Natural killer cell (primary cell): ENCODE results near the gene ADGRV1. TPM values are rescaled to one million over a fixed set of nuclear protein-coding genes. Genes with fewer than 3 reads are reported as not detected.

Source experiments
- ATAC-seq, 3 donors: fragments of 150-1000 bp in 2 of 3; fragments of 200-7000 bp in 1 of 3; cut with Tn5 transposase; 1 replicate in 1 of 3; 2 replicates in 2 of 3; pipeline ENCODE4 v1.10.0; 2021; ENCODE audit warnings: mild to moderate bottlenecking in 2 of 3, moderate library complexity in 2 of 3
- DNase-seq, 2 donors: peaks; one replicate each; pipeline versions ENCODE4 v3.0.0 to v3.0.0-alpha.2; 2013 to 2021; ENCODE audit warnings: mixed read lengths in 1 of 2
- H3K27ac ChIP-seq: one replicate; pipeline ENCODE4 v1.5.1; 2013; ENCODE audit warnings: mild to moderate bottlenecking, low read length
- H3K27me3 ChIP-seq: one replicate; pipeline ENCODE4 v1.6.1; 2013; ENCODE audit warnings: low read length; ENCODE audit not compliant: control insufficient read depth, insufficient read depth
- H3K36me3 ChIP-seq: one replicate; pipeline ENCODE4 v1.6.1; 2013; ENCODE audit warnings: low read length; ENCODE audit not compliant: control insufficient read depth, insufficient read depth
- H3K4me1 ChIP-seq: one replicate; pipeline ENCODE4 v1.6.1; 2013; ENCODE audit warnings: low read length; ENCODE audit not compliant: control insufficient read depth, insufficient read depth
- H3K4me3 ChIP-seq: one replicate; pipeline ENCODE4 v1.5.1; 2013; ENCODE audit warnings: low read length
- H3K9me3 ChIP-seq: one replicate; pipeline ENCODE4 v1.6.1; 2013; ENCODE audit warnings: low read length; ENCODE audit not compliant: control insufficient read depth, insufficient read depth
- H3K27ac Mint-ChIP-seq, 2 donors: one replicate each; pipeline ENCODE4 v1.8.0; 2022; ENCODE audit warnings: mild to moderate bottlenecking in 2 of 2, mixed read lengths in 2 of 2, moderate library complexity in 1 of 2
- H3K27me3 Mint-ChIP-seq, 2 donors: one replicate each; pipeline ENCODE4 v1.8.0; 2022; ENCODE audit warnings: low read depth in 2 of 2, mixed read lengths in 2 of 2
- H3K36me3 Mint-ChIP-seq: one replicate; pipeline ENCODE4 v1.8.0; 2022; ENCODE audit warnings: mixed read lengths
- H3K4me1 Mint-ChIP-seq, 2 donors: one replicate each; pipeline ENCODE4 v1.8.0; 2022; ENCODE audit warnings: mixed read lengths in 2 of 2
- H3K4me3 Mint-ChIP-seq: one replicate; pipeline ENCODE4 v1.8.0; 2022; ENCODE audit warnings: mild to moderate bottlenecking, moderate library complexity, mixed read lengths
- H3K9me3 Mint-ChIP-seq, 2 donors: one replicate each; pipeline ENCODE4 v1.8.0; 2022; ENCODE audit warnings: mixed read lengths in 2 of 2
- WGBS: methylation state at CpG from one replicate; pipeline ENCODE4 v1.1.7; 2013; ENCODE audit warnings: missing lambda C conversion rate; ENCODE audit not compliant: insufficient coverage; 5-methylcytosine and 5-hydroxymethylcytosine counted together
- intact Hi-C: fragments of 100-400 bp; cut with micrococcal nuclease; formaldehyde crosslinking; loops from one replicate; pipeline ENCODE4 v1.14.2; 2022
- total RNA-seq, 4 donors: library from RNA; stranded (reverse); fragments of 120-200 nt in 1 of 4; gene quantifications; one replicate each; pipeline versions ENCODE4 v1.2.3 to v1.2.4, GENCODE V29; 2013 to 2022
- TF ChIP-seq, protein P1 (sequence below): fragments of 200-600 bp; IDR thresholded peaks from one replicate; pipeline ENCODE4 v1.8.0; 2022; ENCODE audit warnings: antibody characterized with exemption

Gene ADGRV1
- total RNA-seq, 3 donors from 2014 or later (not counting 1 experiment from before 2014, with no cell fraction given), result 0.50 to 0.71 TPM; not detected in 1

DNA sequence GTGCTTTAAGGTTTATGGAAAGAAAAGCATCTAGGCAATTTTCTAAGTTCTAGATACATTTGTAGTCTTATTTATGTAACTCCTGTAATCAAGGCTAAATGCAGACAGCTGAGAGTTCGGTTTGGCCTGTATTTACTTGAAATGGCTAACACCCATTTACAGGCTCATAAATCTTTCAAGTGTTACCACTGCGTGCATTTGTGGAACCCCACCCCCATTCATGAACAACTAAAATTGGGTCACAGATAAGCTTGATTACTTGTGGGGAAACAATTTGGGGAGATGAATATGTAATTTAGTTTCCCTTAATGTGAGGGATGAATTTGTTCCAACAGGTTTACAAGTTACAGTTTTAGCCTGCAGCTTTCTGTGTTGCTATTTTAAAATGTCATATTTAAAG, 463.9 kb downstream of the ADGRV1 start:
- 57% methylated on average over 2 of the region's 2 CpGs for WGBS
- ATAC-seq, result no peak
- intact Hi-C loops, result no loop called here
- no peak for DNase-seq
- Histone ChIP-seq H3K36me3 (no peaks in the 10 kb centered on the region), H3K27ac (no peak overlapping the region), H3K4me1 (no peaks in the 10 kb centered on the region), H3K27me3 (no peaks in the 10 kb centered on the region), H3K9me3 (no peaks in the 10 kb centered on the region), H3K4me3 (no peak overlapping the region)
- H3K9me3 Mint-ChIP-seq, result no peaks in the 10 kb centered on the region
- peaks cover 7 to 8% of the 10 kb centered on the region in 2 donors for H3K27me3 Mint-ChIP-seq
- H3K4me1 Mint-ChIP-seq, result no peaks in the 10 kb centered on the region
- no peaks in the 10 kb centered on the region for H3K36me3 Mint-ChIP-seq
- H3K27ac Mint-ChIP-seq, result no peak overlapping the region
- no peak overlapping the region for H3K4me3 Mint-ChIP-seq
- TF ChIP-seq, protein P1, sequence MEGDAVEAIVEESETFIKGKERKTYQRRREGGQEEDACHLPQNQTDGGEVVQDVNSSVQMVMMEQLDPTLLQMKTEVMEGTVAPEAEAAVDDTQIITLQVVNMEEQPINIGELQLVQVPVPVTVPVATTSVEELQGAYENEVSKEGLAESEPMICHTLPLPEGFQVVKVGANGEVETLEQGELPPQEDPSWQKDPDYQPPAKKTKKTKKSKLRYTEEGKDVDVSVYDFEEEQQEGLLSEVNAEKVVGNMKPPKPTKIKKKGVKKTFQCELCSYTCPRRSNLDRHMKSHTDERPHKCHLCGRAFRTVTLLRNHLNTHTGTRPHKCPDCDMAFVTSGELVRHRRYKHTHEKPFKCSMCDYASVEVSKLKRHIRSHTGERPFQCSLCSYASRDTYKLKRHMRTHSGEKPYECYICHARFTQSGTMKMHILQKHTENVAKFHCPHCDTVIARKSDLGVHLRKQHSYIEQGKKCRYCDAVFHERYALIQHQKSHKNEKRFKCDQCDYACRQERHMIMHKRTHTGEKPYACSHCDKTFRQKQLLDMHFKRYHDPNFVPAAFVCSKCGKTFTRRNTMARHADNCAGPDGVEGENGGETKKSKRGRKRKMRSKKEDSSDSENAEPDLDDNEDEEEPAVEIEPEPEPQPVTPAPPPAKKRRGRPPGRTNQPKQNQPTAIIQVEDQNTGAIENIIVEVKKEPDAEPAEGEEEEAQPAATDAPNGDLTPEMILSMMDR, result no peak

DNA sequence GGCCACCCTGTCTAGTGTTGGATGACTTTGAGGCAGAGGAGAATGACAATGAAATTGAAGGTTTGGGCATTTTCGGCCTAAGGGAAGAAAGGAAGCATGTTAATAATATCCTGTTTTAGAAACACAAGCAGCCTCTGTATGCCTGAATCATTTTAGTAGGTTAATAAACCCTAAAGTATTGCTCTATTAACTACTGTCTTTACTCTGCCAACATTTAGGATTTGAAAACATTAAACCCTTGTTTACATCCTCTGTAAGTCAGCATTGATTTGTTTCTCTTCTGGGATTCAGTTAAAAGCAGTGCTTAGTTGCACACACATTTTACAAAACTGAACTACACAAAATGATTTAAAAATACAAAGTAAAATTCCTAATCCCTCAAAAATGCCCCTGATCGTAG, 465.6 kb downstream of the ADGRV1 start:
- Histone ChIP-seq H3K36me3 (no peaks in the 10 kb centered on the region), H3K9me3 (no peaks in the 10 kb centered on the region), H3K4me1 (no peaks in the 10 kb centered on the region), H3K27me3 (no peaks in the 10 kb centered on the region), H3K27ac (no peak overlapping the region), H3K4me3 (no peak overlapping the region)
- WGBS, result no CpG with 5 or more reads among the region's 2 CpGs
- H3K4me3 Mint-ChIP-seq, result no peak overlapping the region
- no peaks in the 10 kb centered on the region for H3K36me3 Mint-ChIP-seq
- TF ChIP-seq, protein P1, result no peak
- H3K4me1 Mint-ChIP-seq, result no peaks in the 10 kb centered on the region
- peaks cover 4 to 15% of the 10 kb centered on the region in 2 donors for H3K27me3 Mint-ChIP-seq
- H3K27ac Mint-ChIP-seq, result no peak overlapping the region
- intact Hi-C loops, result no loop called here
- no peak for ATAC-seq
- no peaks in the 10 kb centered on the region for H3K9me3 Mint-ChIP-seq
- no peak for DNase-seq

DNA sequence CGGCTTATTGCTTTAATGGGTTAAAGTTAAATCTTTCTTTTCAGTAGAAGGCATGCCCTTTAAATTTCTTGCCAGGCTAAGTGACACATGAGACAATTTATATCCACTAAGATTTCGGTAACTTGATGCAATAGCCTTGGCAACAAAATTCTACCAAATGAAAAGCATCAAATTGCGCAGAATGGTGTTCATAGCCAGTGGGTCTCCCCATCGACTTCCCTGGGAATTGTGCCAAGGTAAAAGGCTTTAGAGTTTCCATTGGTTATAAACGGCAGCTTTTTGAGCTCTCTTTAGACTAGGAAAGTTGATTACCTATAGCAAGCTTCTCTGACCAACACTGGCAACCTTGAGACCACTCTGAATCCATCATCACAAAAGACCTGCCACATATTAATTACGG, 466.1 kb downstream of the ADGRV1 start:
- 89% methylated on average over 5 of the region's 6 CpGs for WGBS
- Mint-ChIP-seq H3K27me3 (peaks cover 3 to 10% of the 10 kb centered on the region in 2 donors), H3K27ac (no peak overlapping the region), H3K36me3 (no peaks in the 10 kb centered on the region), H3K9me3 (no peaks in the 10 kb centered on the region), H3K4me3 (no peak overlapping the region), H3K4me1 (no peaks in the 10 kb centered on the region)
- H3K27ac ChIP-seq, result no peak overlapping the region
- H3K36me3 ChIP-seq, result no peaks in the 10 kb centered on the region
- intact Hi-C loops, result no loop called here
- DNase-seq, result no peak
- no peak for ATAC-seq
- H3K9me3 ChIP-seq, result no peaks in the 10 kb centered on the region
- no peaks in the 10 kb centered on the region for H3K27me3 ChIP-seq
- no peaks in the 10 kb centered on the region for H3K4me1 ChIP-seq
- no peak overlapping the region for H3K4me3 ChIP-seq
- TF ChIP-seq, protein P1, result no peak

DNA sequence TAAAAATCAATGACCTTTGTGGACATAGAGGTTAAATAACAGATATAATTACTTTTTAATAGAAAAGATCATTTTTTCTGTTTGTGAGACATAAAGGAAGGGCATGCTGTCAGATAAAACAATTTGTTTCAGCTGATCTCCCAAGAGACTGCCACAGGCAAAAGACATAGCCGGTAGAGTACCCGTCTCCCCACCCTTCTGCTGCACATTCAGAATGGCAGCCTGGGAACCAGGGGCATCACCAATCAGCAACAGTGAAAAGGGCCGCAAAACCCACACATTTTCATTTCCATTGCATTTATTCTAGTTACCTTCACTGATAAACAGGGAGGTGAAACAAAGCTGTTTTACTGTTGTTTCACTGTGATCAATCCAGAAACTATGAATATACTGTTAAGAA, 466.9 kb downstream of the ADGRV1 start:
- no peak overlapping the region for H3K27ac ChIP-seq
- Mint-ChIP-seq H3K27ac (no peak overlapping the region), H3K4me1 (no peaks in the 10 kb centered on the region), H3K27me3 (peaks cover 0 to 7% of the 10 kb centered on the region in 2 donors), H3K9me3 (no peaks in the 10 kb centered on the region), H3K4me3 (no peak overlapping the region), H3K36me3 (no peaks in the 10 kb centered on the region)
- ATAC-seq (no peak), DNase-seq (no peak)
- WGBS, result 87% methylated on average over 3 of the region's 3 CpGs
- H3K4me1 ChIP-seq, result no peaks in the 10 kb centered on the region
- H3K4me3 ChIP-seq, result no peak overlapping the region
- H3K27me3 ChIP-seq, result no peaks in the 10 kb centered on the region
- H3K36me3 ChIP-seq, result no peaks in the 10 kb centered on the region
- H3K9me3 ChIP-seq, result no peaks in the 10 kb centered on the region
- TF ChIP-seq, protein P1, result no peak
- intact Hi-C loops, result no loop called here
